Measurements from ENCODE around the gene ANKRD61. TPM values are rescaled to one million over a fixed set of nuclear protein-coding genes. Genes with fewer than 3 reads are reported as not detected.

ANKRD61 gene
- total RNA-seq, 2 donors from 2014 or later: 0.74 TPM; not detected in 1

GRCh38 chr7:6011541-6011940 lies 19.6 kb upstream of the ANKRD61 start:
- H3K4me3 ChIP-seq: no peak overlapping the region
- intact Hi-C loops (cut with DNase I): no loop called here
- WGBS: 42% methylated on average over 2 of the region's 2 CpGs
- H3K27ac ChIP-seq: no peak overlapping the region
- H3K9me3 ChIP-seq: no peaks in the 10 kb centered on the region
- no peaks in the 10 kb centered on the region for H3K27me3 ChIP-seq (replicated peaks; ENCODE audit: insufficient read depth)
- no peak for TF ChIP-seq CTCF (IDR thresholded peaks at IDR 0.05)
- TF ChIP-seq POLR2A (IDR thresholded peaks at IDR 0.05): no peak
- no peak for TF ChIP-seq POLR2AphosphoS5 (IDR thresholded peaks at IDR 0.05)
- peaks cover 4% of the 10 kb centered on the region for H3K4me1 ChIP-seq (replicated peaks)
- DNase-seq (ENCODE audit: low spot score): no peak
- no peaks in the 10 kb centered on the region for H3K36me3 ChIP-seq

- H3K27ac ChIP-seq: no peak overlapping the region
- WGBS: 79% methylated on average over 14 of the region's 14 CpGs
- intact Hi-C loops (cut with DNase I): no loop called here
These were observed 18.6 kb upstream of the ANKRD61 start for GRCh38 chr7:6012355-6013104.

GRCh38 chr7:6015917-6016652 lies 15.1 kb upstream of the ANKRD61 start:
- Histone ChIP-seq H3K4me3 (no peak overlapping the region), H3K36me3 (no peaks in the 10 kb centered on the region), H3K27ac (peak overlapping the region; percentile 56 to 61)

More at GRCh38 chr7:6012355-6013104, 18.6 kb upstream of the ANKRD61 start:
- no peak overlapping the region for H3K4me3 ChIP-seq
- no peak for DNase-seq (ENCODE audit: low spot score)
- H3K36me3 ChIP-seq: no peaks in the 10 kb centered on the region
- no peak for TF ChIP-seq POLR2A (IDR thresholded peaks at IDR 0.05)
- no peak for TF ChIP-seq POLR2AphosphoS5 (IDR thresholded peaks at IDR 0.05)
- no peak for TF ChIP-seq CTCF (IDR thresholded peaks at IDR 0.05)
- H3K27me3 ChIP-seq (replicated peaks; ENCODE audit: insufficient read depth): no peaks in the 10 kb centered on the region
- peaks cover 4% of the 10 kb centered on the region for H3K4me1 ChIP-seq (replicated peaks)
- no peaks in the 10 kb centered on the region for H3K9me3 ChIP-seq

GRCh38 chr7:6016653-6016966 lies 14.6 kb upstream of the ANKRD61 start:
- no peaks in the 10 kb centered on the region for H3K36me3 ChIP-seq
- no peak overlapping the region for H3K27ac ChIP-seq
- 68% methylated on average over 8 of the region's 8 CpGs for WGBS
- peaks cover 11% of the 10 kb centered on the region for H3K4me1 ChIP-seq (replicated peaks)
- no peak overlapping the region for H3K4me3 ChIP-seq
- no peak for DNase-seq (ENCODE audit: low spot score)
- no peaks in the 10 kb centered on the region for H3K27me3 ChIP-seq (replicated peaks; ENCODE audit: insufficient read depth)
- TF ChIP-seq POLR2A (IDR thresholded peaks at IDR 0.05): no peak
- no peak for TF ChIP-seq CTCF (IDR thresholded peaks at IDR 0.05)
- no peak for TF ChIP-seq POLR2AphosphoS5 (IDR thresholded peaks at IDR 0.05)
- intact Hi-C loops (cut with DNase I): no loop called here
- H3K9me3 ChIP-seq: no peaks in the 10 kb centered on the region

More at GRCh38 chr7:6015917-6016652, 15.1 kb upstream of the ANKRD61 start:
- intact Hi-C loops (cut with DNase I): no loop called here
- DNase-seq (ENCODE audit: low spot score): peak; percentile 84
- Histone ChIP-seq H3K27me3 (replicated peaks; ENCODE audit: insufficient read depth) (no peaks in the 10 kb centered on the region), H3K9me3 (no peaks in the 10 kb centered on the region), H3K4me1 (replicated peaks) (peaks cover 11% of the 10 kb centered on the region)
- WGBS: 49% methylated on average over 8 of the region's 8 CpGs
- no peak for TF ChIP-seq CTCF (IDR thresholded peaks at IDR 0.05)
- peak; percentile 53 for TF ChIP-seq POLR2AphosphoS5 (IDR thresholded peaks at IDR 0.05)
- no peak for TF ChIP-seq POLR2A (IDR thresholded peaks at IDR 0.05)
